K562 (cell line): ENCODE results near the gene ADNP. TPM values are rescaled to one million over a fixed set of nuclear protein-coding genes. Genes with fewer than 3 reads are reported as not detected.

Experiments used
- ATAC-seq: fragments of 200-7000 bp; cut with Tn5 transposase; 3 replicates; pipeline ENCODE4 v1.9.1; 2020; ENCODE audit warnings: moderate library complexity
- BruUV-seq: library from RNA; stranded (reverse); fragments of 400-500 nt; replicated peaks from 2 replicates; lab custom pipeline; 2021; lab: Mats Ljungman, UMichigan
- CTCF ChIA-PET: fragments of 300-600 bp; formaldehyde crosslinking; extraction: SDS; loops from one replicate; lab custom pipeline; 2021; ENCODE audit warnings: low intra/inter-chr PET ratio; lab: Yijun Ruan, JAX
- POLR2A ChIA-PET: fragments of 300-600, 350-650 bp; sonication (Branson Sonifier 250); formaldehyde crosslinking; extraction: SDS; loops from one replicate; lab custom pipeline; 2021; ENCODE audit warnings: antibody characterized with exemption, inconsistent platforms; lab: Yijun Ruan, JAX
- DNase-seq, 4 experiments: peaks; one replicate each; pipeline versions ENCODE4 v3.0.0 to v3.0.0-alpha.2; 2011 to 2018; ENCODE audit warnings: low spot score in 3 of 4, mixed read lengths in 3 of 4; ENCODE audit errors: extremely low read depth in 1 of 4
- FAIRE-seq: peaks from 2 replicates; lab custom pipeline; 2011; peaks lifted over from hg19 to GRCh38; lab: Jason Lieb, UNC
- H2AFZ ChIP-seq: 2 replicates; pipeline ENCODE4 v1.6.0; 2011; ENCODE audit warnings: low read depth, low read length, control low read depth, inconsistent platforms
- H3K27ac ChIP-seq: fragments of 200-600 bp; 3 replicates; pipeline ENCODE4 v1.8.0; 2011; ENCODE audit warnings: low read depth, mild to moderate bottlenecking, control low read depth, inconsistent platforms, low read length, moderate library complexity, mixed read lengths; ENCODE audit errors: extremely low read depth
- H3K27me3 ChIP-seq, 2 experiments: fragments of 300-600 bp in 1 of 2; 2 replicates in 1 of 2; 3 replicates in 1 of 2; pipeline versions ENCODE4 v1.6.0 to v1.8.0; 2011; ENCODE audit warnings: inconsistent platforms in 2 of 2, low read length in 2 of 2, mild to moderate bottlenecking in 1 of 2, mixed read lengths in 1 of 2, moderate library complexity in 1 of 2; ENCODE audit not compliant: control insufficient read depth in 2 of 2, insufficient read depth in 2 of 2
- H3K36me3 ChIP-seq: fragments of 300-600 bp; 3 replicates; pipeline ENCODE4 v1.8.0; 2011; ENCODE audit warnings: mild to moderate bottlenecking, low read length, inconsistent platforms; ENCODE audit not compliant: control insufficient read depth, insufficient read depth
- H3K4me1 ChIP-seq, 2 experiments: fragments of 200-600 bp in 1 of 2; replicated peaks in 1 of 2; 2 replicates in 1 of 2; 3 replicates in 1 of 2; pipeline versions ENCODE4 v1.5.1 to v1.8.0; 2011; ENCODE audit warnings: inconsistent platforms in 2 of 2, low read length in 2 of 2, mild to moderate bottlenecking in 1 of 2, mixed read lengths in 1 of 2, moderate library complexity in 1 of 2; ENCODE audit not compliant: control insufficient read depth in 2 of 2, insufficient read depth in 2 of 2
- H3K4me2 ChIP-seq: 2 replicates; pipeline ENCODE4 v1.6.1; 2011; ENCODE audit warnings: low read length, control low read depth, inconsistent platforms, mixed read lengths; ENCODE audit not compliant: insufficient read depth
- H3K4me3 ChIP-seq: fragments of 200-600 bp; sonication (generic), shearing (Covaris generic); 2 replicates; pipeline ENCODE4 v1.5.1; 2016; ENCODE audit warnings: control low read depth, inconsistent platforms
- H3K79me2 ChIP-seq: fragments of 200-600 bp; 3 replicates; pipeline ENCODE4 v1.8.0; 2011; ENCODE audit warnings: low read length, inconsistent platforms; ENCODE audit not compliant: control insufficient read depth, insufficient read depth
- H3K9ac ChIP-seq, 2 experiments: 2 replicates each; pipeline versions ENCODE4 v1.6.0 to v1.6.1; 2011; ENCODE audit warnings: low read depth in 2 of 2, low read length in 2 of 2, control low read depth in 1 of 2, inconsistent platforms in 1 of 2, mild to moderate bottlenecking in 1 of 2, mixed read lengths in 1 of 2; ENCODE audit not compliant: insufficient read depth in 1 of 2
- H3K9me1 ChIP-seq: one replicate; pipeline ENCODE4 v1.6.0; 2011; ENCODE audit warnings: inconsistent platforms, mild to moderate bottlenecking, low read length, moderate library complexity; ENCODE audit not compliant: control insufficient read depth, insufficient read depth
- H3K9me3 ChIP-seq: replicated peaks from 2 replicates; pipeline ENCODE4 v1.5.1; 2011; ENCODE audit warnings: low read depth, low read length, inconsistent platforms; ENCODE audit not compliant: control insufficient read depth, insufficient read depth
- H4K20me1 ChIP-seq: replicated peaks from 2 replicates; pipeline ENCODE4 v1.6.1; 2011; ENCODE audit warnings: low read length, inconsistent platforms, mixed read lengths; ENCODE audit not compliant: control insufficient read depth, insufficient read depth
- BRCA1 ChIP-seq, 2 experiments: fragments of 450-650 bp in 1 of 2; sonication (generic) in 1 of 2; formaldehyde crosslinking in 1 of 2; IDR thresholded peaks; 2 replicates each; pipeline versions ENCODE4 v1.5.0 to v1.6.1; 2017 to 2020; ENCODE audit warnings: mild to moderate bottlenecking in 1 of 2, missing genetic modification reagents in 1 of 2
- CHD2 ChIP-seq: IDR thresholded peaks from 2 replicates; pipeline ENCODE4 v1.6.1; 2011; ENCODE audit warnings: low read depth, low read length
- MEIS2 ChIP-seq: fragments of 450-650 bp; IDR thresholded peaks from 2 replicates; pipeline ENCODE4 v1.6.1; 2014; ENCODE audit warnings: mild to moderate bottlenecking; ENCODE audit not compliant: partially characterized antibody
- RBM25 ChIP-seq: fragments of 200-400 bp; formaldehyde crosslinking; IDR thresholded peaks from 2 replicates; pipeline ENCODE4 v1.6.1; 2018; ENCODE audit warnings: low read length, low read depth, moderate library complexity; ENCODE audit not compliant: severe bottlenecking
- THAP12 ChIP-seq: fragments of 250-450 bp; sonication (Bioruptor Pico); IDR thresholded peaks from 2 replicates; pipeline ENCODE4 v1.9.0; 2021; ENCODE audit warnings: mild to moderate bottlenecking, inconsistent platforms
- ZFP36 ChIP-seq: fragments of 150-350 bp; IDR thresholded peaks from 2 replicates; pipeline ENCODE4 v1.6.1; 2018; ENCODE audit warnings: low read length, low read depth; ENCODE audit not compliant: partially characterized antibody
- ZKSCAN1 ChIP-seq: fragments of 150-350 bp; IDR thresholded peaks from 2 replicates; pipeline ENCODE4 v1.6.1; 2016; ENCODE audit warnings: low read depth, low read length
- ZNF184 ChIP-seq: sonication (generic); formaldehyde crosslinking; IDR thresholded peaks from 2 replicates; pipeline ENCODE4 v1.5.0; 2020; ENCODE audit warnings: missing genetic modification reagents
- ZNF785 ChIP-seq: fragments of 250-450 bp; sonication (Bioruptor Pico); IDR thresholded peaks from 2 replicates; pipeline ENCODE4 v1.4.0; 2020; ENCODE audit warnings: mild to moderate bottlenecking
- WGBS: fragments of 100-300 bp; shearing (Covaris generic); methylation state at CpG from one replicate; pipeline ENCODE4 v1.1.6; 2016; ENCODE audit warnings: low coverage, mixed read lengths; ENCODE audit not compliant: insufficient coverage; ENCODE audit errors: missing lambda C conversion rate; 5-methylcytosine and 5-hydroxymethylcytosine counted together
- in situ Hi-C: fragments of 300-500 bp; cut with MboI; formaldehyde crosslinking; loops from 4 replicates; pipeline ENCODE4 v1.15.0; 2018; ENCODE audit warnings: inconsistent platforms, mixed read lengths
- intact Hi-C: fragments of 100-400 bp; cut with micrococcal nuclease; formaldehyde crosslinking; loops from 2 replicates; pipeline ENCODE4 v1.14.2; 2022
- polyA plus RNA-seq, 8 experiments: library from polyadenylated mRNA; depleted of rRNA in 4 of 8; stranded (reverse) in 5 of 8; unstranded in 3 of 8; fragments of >200 nt; fragmentation: Nextera tagmentation in 2 of 8; fragmentation: Illumina TruSeq in 1 of 8; extraction: Ambion mirVana in 2 of 8; extraction: Trizol in 1 of 8; gene quantifications; 2 replicates each; pipeline versions ENCODE4 v1.2.1 to v1.2.3, GENCODE V29; 2011 to 2014; ENCODE audit warnings: inconsistent platforms in 1 of 8, missing spikeins in 1 of 8
- total RNA-seq, 7 experiments: library from RNA; depleted of rRNA in 6 of 7; stranded (reverse); fragments of >200 nt in 6 of 7; fragmentation: Illumina TruSeq in 2 of 7; extraction: Trizol in 2 of 7; gene quantifications; 2 replicates each; pipeline versions ENCODE4 v1.2.1 to v1.2.3, GENCODE V29; 2011 to 2021; ENCODE audit warnings: low replicate concordance in 1 of 7

Gene ADNP
- total and polyA plus RNA-seq, 9 of the 15 experiments (the other 6 are each of a cell fraction or from before 2014, with no cell fraction given) = 17.8 to 59.9 (median 25.3) TPM

DNA sequence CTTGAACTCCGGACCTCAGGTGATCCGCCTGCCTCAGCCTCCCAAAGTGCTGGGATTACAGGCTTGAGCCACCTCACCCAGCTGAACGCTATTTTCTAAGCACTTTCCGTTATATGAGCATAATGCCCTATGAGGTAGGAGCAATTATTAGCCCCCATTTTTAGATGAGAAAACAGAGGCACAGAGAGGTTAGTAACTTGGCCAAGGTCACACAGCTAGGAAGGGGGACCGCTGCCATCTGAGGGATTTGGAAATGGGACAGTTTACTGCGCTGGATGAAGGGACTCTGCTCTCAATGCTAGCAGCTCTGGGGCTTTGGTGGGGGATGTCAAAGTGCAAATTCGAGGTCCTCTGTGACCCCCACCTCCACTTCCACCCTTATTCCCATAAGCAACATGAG lies 73.9 kb downstream of the ADNP start:
- Histone ChIP-seq H3K4me1 (peaks cover 0 to 15% of the 10 kb centered on the region in 2 experiments; a peak in 3 of 5 replicates), H3K27me3 (peaks cover 14 to 35% of the 10 kb centered on the region in 2 experiments; a peak in 4 of 5 replicates)
- no peak for DNase-seq
- TF ChIP-seq ZNF785 (CRISPR knock-in tag) (no peak), ZFP36 (peak; percentile 67), CHD2 (no peak), RBM25 (peak; percentile 66)
- TF ChIP-seq, all 486 proteins: peak for 2
- Histone ChIP-seq H2AFZ (no peak overlapping the region), H3K4me3 (no peak overlapping the region), H3K4me2 (no peak overlapping the region), H3K79me2 (no peaks in the 10 kb centered on the region), H3K36me3 (no peaks in the 10 kb centered on the region), H3K9me1 (no peaks in the 10 kb centered on the region), H3K9ac (no peak overlapping the region), H4K20me1 (no peaks in the 10 kb centered on the region; the same call in 1 of the 2 replicates), H3K27ac (no peak overlapping the region), H3K9me3 (no peaks in the 10 kb centered on the region)
- no TSS peak for BruUV-seq
- CTCF ChIA-PET = no interaction called here
- POLR2A ChIA-PET = interaction anchor here (0.7 to 1.4 kb wide), 3 partner anchors 31 to 106 kb away, joined by 3 read pairs; no protein-coding TSS in a partner anchor
- no peak for ATAC-seq
- WGBS = 23% methylated on average over 7 of the region's 7 CpGs
- intact Hi-C loops = no loop called here
- in situ Hi-C loops = no loop called here
- FAIRE-seq = no peak

DNA sequence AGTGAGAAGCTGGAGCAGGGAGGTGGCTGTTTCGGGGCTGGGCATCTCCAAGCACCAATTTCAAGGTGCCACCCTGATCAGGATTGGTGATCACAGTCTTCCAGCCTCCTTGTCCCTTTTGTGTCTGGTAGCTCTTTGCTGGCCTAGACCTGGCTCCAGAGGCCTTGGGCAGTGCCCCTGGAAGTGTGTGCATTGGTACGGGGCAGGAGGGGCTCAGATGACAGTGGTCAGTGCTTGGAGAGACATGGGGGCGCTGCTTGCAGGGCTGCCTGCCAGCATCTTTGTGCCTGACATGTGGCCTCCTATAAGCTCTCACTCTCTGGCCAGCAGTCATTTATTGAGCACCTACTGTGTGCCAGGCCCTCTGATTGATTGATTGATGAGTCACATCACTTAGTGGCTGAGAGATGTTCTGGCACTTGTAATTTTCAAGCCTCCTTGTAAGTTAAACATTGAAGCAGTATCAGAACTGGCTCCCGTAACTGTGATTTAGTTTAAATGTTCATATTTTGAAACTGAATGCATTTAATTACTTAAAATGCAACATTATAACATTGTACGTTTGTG lies 74.7 kb downstream of the ADNP start:
- H3K27me3 ChIP-seq = peaks cover 14 to 35% of the 10 kb centered on the region in 2 experiments; a peak in 4 of 5 replicates
- BruUV-seq = no TSS peak
- H2AFZ ChIP-seq = no peak overlapping the region
- in situ Hi-C loops = no loop called here
- no peaks in the 10 kb centered on the region for H3K9me3 ChIP-seq
- H3K4me1 ChIP-seq = peaks cover 0 to 15% of the 10 kb centered on the region in 2 experiments; a peak in 3 of 5 replicates
- FAIRE-seq (no peak), DNase-seq (no peak)
- WGBS = 35% methylated on average over 5 of the region's 5 CpGs
- H3K79me2 ChIP-seq = no peaks in the 10 kb centered on the region
- H3K9ac ChIP-seq = no peak overlapping the region
- no peaks in the 10 kb centered on the region for H3K36me3 ChIP-seq
- H3K4me2 ChIP-seq = no peak overlapping the region
- H3K9me1 ChIP-seq = no peaks in the 10 kb centered on the region
- CTCF ChIA-PET = no interaction called here
- no peak overlapping the region for H3K27ac ChIP-seq
- H3K4me3 ChIP-seq = no peak overlapping the region
- intact Hi-C loops = no loop called here
- TF ChIP-seq BRCA1 (IDR thresholded peaks at IDR 0.05) = no peak
- TF ChIP-seq BRCA1 (CRISPR knock-in tag; IDR thresholded peaks at IDR 0.05) = no peak
- TF ChIP-seq MEIS2 = peak; percentile 23
- TF ChIP-seq ZNF184 (CRISPR knock-in tag) = no peak
- TF ChIP-seq ZKSCAN1 = peak; percentile 84
- TF ChIP-seq THAP12 = no peak
- TF ChIP-seq, all 486 proteins: peak for 2
- POLR2A ChIA-PET = interaction anchor here (0.7 to 1.4 kb wide), 5 partner anchors 9 to 106 kb away, joined by 3 to 4 read pairs (median 3); no protein-coding TSS in a partner anchor
- ATAC-seq = no peak
- no peaks in the 10 kb centered on the region; the same call in 1 of the 2 replicates for H4K20me1 ChIP-seq
